ENCODE results near the gene SETD1B.

The SETD1B gene

GRCh38 chr12:121807642-121808347, 4.0 kb downstream of the SETD1B start:
- DNase-seq (ENCODE audit: low read depth) = no peak

GRCh38 chr12:121808623-121809022, 4.8 kb downstream of the SETD1B start:
- no peak for DNase-seq (ENCODE audit: low read depth)

- no peak for DNase-seq (ENCODE audit: low read depth)
These were observed 5.9 kb downstream of the SETD1B start for GRCh38 chr12:121809712-121810116.

- DNase-seq (ENCODE audit: low read depth) = no peak
These were observed 6.5 kb downstream of the SETD1B start for GRCh38 chr12:121810234-121810817.

GRCh38 chr12:121810833-121811433, 7.1 kb downstream of the SETD1B start:
- DNase-seq (ENCODE audit: low read depth) = no peak

- DNase-seq (ENCODE audit: low read depth) = no peak
These were observed 7.9 kb downstream of the SETD1B start for GRCh38 chr12:121811434-121812319.

GRCh38 chr12:121812320-121812871, 8.6 kb downstream of the SETD1B start:
- no peak for DNase-seq (ENCODE audit: low read depth)

GRCh38 chr12:121812921-121813896, 9.4 kb downstream of the SETD1B start:
- DNase-seq (ENCODE audit: low read depth) = no peak

GRCh38 chr12:121813951-121814350, 10.1 kb downstream of the SETD1B start:
- no peak for DNase-seq (ENCODE audit: low read depth)

- DNase-seq (ENCODE audit: low read depth) = no peak
These were observed 10.8 kb downstream of the SETD1B start for GRCh38 chr12:121814429-121815119.

GRCh38 chr12:121815263-121815662, 11.5 kb downstream of the SETD1B start:
- no peak for DNase-seq (ENCODE audit: low read depth)

GRCh38 chr12:121816925-121817647, 13.3 kb downstream of the SETD1B start:
- DNase-seq (ENCODE audit: low read depth) = no peak

GRCh38 chr12:121817648-121818043, 13.8 kb downstream of the SETD1B start:
- DNase-seq (ENCODE audit: low read depth) = no peak

- no peak for DNase-seq (ENCODE audit: low read depth)
These were observed 15.6 kb downstream of the SETD1B start for GRCh38 chr12:121819212-121819949.

- DNase-seq (ENCODE audit: low read depth) = no peak
These were observed 16.2 kb downstream of the SETD1B start for GRCh38 chr12:121820056-121820455.

GRCh38 chr12:121822393-121823100, 18.7 kb downstream of the SETD1B start:
- no peak for DNase-seq (ENCODE audit: low read depth)

- no peak for DNase-seq (ENCODE audit: low read depth)
These were observed 19.4 kb downstream of the SETD1B start for GRCh38 chr12:121823101-121823726.

GRCh38 chr12:121823727-121824115, 19.9 kb downstream of the SETD1B start:
- no peak for DNase-seq (ENCODE audit: low read depth)
